ENCODE data around the gene MEIS2.

MEIS2 gene

GRCh38 chr15:36932070-36932469 lies 168.3 kb downstream of the MEIS2 start:
- no peak overlapping the region for H3K4me2 ChIP-seq
- H4K20me1 ChIP-seq (ENCODE audit: insufficient read depth) = no peaks in the 10 kb centered on the region
- H2AFZ ChIP-seq (ENCODE audit: low read depth) = no peak overlapping the region
- no peaks in the 10 kb centered on the region for H3K4me1 ChIP-seq (ENCODE audit: low read depth, poor library complexity, severe bottlenecking)
- H3K4me3 ChIP-seq (IDR thresholded peaks at IDR 0.05; ENCODE audit: insufficient read depth, low read depth, low read length) = no peak overlapping the region
- no peaks in the 10 kb centered on the region for H3K36me3 ChIP-seq (ENCODE audit: insufficient read depth)
- TF ChIP-seq, protein P1, sequence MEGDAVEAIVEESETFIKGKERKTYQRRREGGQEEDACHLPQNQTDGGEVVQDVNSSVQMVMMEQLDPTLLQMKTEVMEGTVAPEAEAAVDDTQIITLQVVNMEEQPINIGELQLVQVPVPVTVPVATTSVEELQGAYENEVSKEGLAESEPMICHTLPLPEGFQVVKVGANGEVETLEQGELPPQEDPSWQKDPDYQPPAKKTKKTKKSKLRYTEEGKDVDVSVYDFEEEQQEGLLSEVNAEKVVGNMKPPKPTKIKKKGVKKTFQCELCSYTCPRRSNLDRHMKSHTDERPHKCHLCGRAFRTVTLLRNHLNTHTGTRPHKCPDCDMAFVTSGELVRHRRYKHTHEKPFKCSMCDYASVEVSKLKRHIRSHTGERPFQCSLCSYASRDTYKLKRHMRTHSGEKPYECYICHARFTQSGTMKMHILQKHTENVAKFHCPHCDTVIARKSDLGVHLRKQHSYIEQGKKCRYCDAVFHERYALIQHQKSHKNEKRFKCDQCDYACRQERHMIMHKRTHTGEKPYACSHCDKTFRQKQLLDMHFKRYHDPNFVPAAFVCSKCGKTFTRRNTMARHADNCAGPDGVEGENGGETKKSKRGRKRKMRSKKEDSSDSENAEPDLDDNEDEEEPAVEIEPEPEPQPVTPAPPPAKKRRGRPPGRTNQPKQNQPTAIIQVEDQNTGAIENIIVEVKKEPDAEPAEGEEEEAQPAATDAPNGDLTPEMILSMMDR (conservative IDR thresholded peaks at IDR 0.05; ENCODE audit: low read depth, low read length) = no peak
- H3K27ac ChIP-seq = no peak overlapping the region
- H3K27me3 ChIP-seq (ENCODE audit: insufficient read depth, low read depth) = no peaks in the 10 kb centered on the region
- no peaks in the 10 kb centered on the region for H3K79me2 ChIP-seq (ENCODE audit: insufficient read depth, low read depth)
- no peak overlapping the region for H3K9ac ChIP-seq

- Histone ChIP-seq H3K27ac (no peak overlapping the region), H3K9ac (no peak overlapping the region), H4K20me1 (ENCODE audit: insufficient read depth) (no peaks in the 10 kb centered on the region), H3K4me3 (IDR thresholded peaks at IDR 0.05; ENCODE audit: insufficient read depth, low read depth, low read length) (no peak overlapping the region), H3K27me3 (ENCODE audit: insufficient read depth, low read depth) (no peaks in the 10 kb centered on the region), H3K79me2 (ENCODE audit: insufficient read depth, low read depth) (no peaks in the 10 kb centered on the region), H3K36me3 (ENCODE audit: insufficient read depth) (no peaks in the 10 kb centered on the region), H3K4me2 (no peak overlapping the region), H3K4me1 (ENCODE audit: low read depth, poor library complexity, severe bottlenecking) (no peaks in the 10 kb centered on the region), H2AFZ (ENCODE audit: low read depth) (no peak overlapping the region)
- TF ChIP-seq, protein P1 (conservative IDR thresholded peaks at IDR 0.05; ENCODE audit: low read depth, low read length) = no peak
Measured at GRCh38 chr15:36931434-36931833, 168.9 kb downstream of the MEIS2 start.

DNA sequence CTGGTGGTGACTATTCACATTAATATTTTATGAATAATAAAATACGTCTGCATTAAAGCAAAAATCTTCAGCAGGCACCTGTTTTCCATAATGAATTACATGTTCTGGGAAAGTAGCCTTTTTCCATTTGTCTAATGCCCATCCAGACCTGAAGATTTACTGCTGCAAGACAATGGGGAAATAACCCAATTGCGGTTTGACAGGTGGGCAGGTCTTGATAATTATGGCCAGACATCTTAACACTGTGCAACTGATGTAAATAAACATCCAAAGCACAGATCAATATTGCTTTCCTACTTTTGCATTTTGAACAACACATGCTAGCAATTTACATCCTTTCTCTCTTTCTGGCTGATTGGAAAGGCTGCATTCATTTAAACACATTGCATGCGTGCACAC lies 173.9 kb downstream of the MEIS2 start:
- H3K36me3 ChIP-seq (ENCODE audit: insufficient read depth) = no peaks in the 10 kb centered on the region
- TF ChIP-seq, protein P1 (conservative IDR thresholded peaks at IDR 0.05; ENCODE audit: low read depth, low read length) = no peak
- no peak overlapping the region for H3K27ac ChIP-seq
- no peak overlapping the region for H3K4me2 ChIP-seq
- no peaks in the 10 kb centered on the region for H3K79me2 ChIP-seq (ENCODE audit: insufficient read depth, low read depth)
- H3K4me3 ChIP-seq (IDR thresholded peaks at IDR 0.05; ENCODE audit: insufficient read depth, low read depth, low read length) = no peak overlapping the region
- no peak overlapping the region for H3K9ac ChIP-seq
- H3K27me3 ChIP-seq (ENCODE audit: insufficient read depth, low read depth) = no peaks in the 10 kb centered on the region
- no peaks in the 10 kb centered on the region for H4K20me1 ChIP-seq (ENCODE audit: insufficient read depth)
- no peak overlapping the region for H2AFZ ChIP-seq (ENCODE audit: low read depth)
- no peaks in the 10 kb centered on the region for H3K4me1 ChIP-seq (ENCODE audit: low read depth, poor library complexity, severe bottlenecking)

GRCh38 chr15:36925653-36926426 lies 174.5 kb downstream of the MEIS2 start:
- TF ChIP-seq, protein P1 (conservative IDR thresholded peaks at IDR 0.05; ENCODE audit: low read depth, low read length) = no peak
- no peaks in the 10 kb centered on the region for H3K27me3 ChIP-seq (ENCODE audit: insufficient read depth, low read depth)

More at GRCh38 chr15:36925653-36926426, 174.5 kb downstream of the MEIS2 start:
- no peaks in the 10 kb centered on the region for H3K4me1 ChIP-seq (ENCODE audit: low read depth, poor library complexity, severe bottlenecking)
- no peak overlapping the region for H3K27ac ChIP-seq
- H2AFZ ChIP-seq (ENCODE audit: low read depth) = no peak overlapping the region
- no peaks in the 10 kb centered on the region for H4K20me1 ChIP-seq (ENCODE audit: insufficient read depth)
- no peaks in the 10 kb centered on the region for H3K79me2 ChIP-seq (ENCODE audit: insufficient read depth, low read depth)
- H3K4me2 ChIP-seq = no peak overlapping the region
- H3K9ac ChIP-seq = no peak overlapping the region
- H3K36me3 ChIP-seq (ENCODE audit: insufficient read depth) = no peaks in the 10 kb centered on the region
- H3K4me3 ChIP-seq (IDR thresholded peaks at IDR 0.05; ENCODE audit: insufficient read depth, low read depth, low read length) = no peak overlapping the region

All from KMS-11 (cell line).